AG10803 (cell line): ENCODE data around the gene PRKCE.

ENCODE experiments used
- DNase-seq: peaks from one replicate; pipeline ENCODE4 v3.0.0; 2010; ENCODE audit warnings: low read depth
- H3K4me3 ChIP-seq: 2 replicates; pipeline ENCODE4 v1.5.1; 2011; ENCODE audit warnings: mild to moderate bottlenecking, low read length, control low read depth
- TF ChIP-seq, protein P1 (sequence below): conservative IDR thresholded peaks from 2 replicates; pipeline ENCODE4 v1.5.1; 2011; ENCODE audit warnings: mild to moderate bottlenecking, low read length, control low read depth, inconsistent platforms

Gene PRKCE

DNA sequence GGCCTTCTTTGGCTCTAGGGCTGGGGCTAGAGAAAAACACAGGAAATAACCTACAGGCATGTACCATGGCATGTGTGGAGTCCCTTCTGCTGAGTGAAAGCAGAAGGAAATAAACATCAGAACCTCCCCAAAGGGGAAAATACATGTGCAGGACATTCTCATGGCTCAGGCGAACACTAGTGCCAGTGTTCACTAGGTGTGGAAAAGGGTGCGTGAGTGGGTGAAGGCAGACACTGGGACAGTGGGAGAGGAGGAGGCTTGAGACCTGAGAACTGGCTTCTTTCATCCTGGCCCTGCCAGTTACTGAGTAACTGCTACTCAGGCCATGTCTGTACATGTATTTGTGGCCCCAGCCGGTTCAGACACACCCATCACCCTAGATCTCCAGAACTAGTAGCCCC, 268.2 kb downstream of the PRKCE start:
- TF ChIP-seq, protein P1, sequence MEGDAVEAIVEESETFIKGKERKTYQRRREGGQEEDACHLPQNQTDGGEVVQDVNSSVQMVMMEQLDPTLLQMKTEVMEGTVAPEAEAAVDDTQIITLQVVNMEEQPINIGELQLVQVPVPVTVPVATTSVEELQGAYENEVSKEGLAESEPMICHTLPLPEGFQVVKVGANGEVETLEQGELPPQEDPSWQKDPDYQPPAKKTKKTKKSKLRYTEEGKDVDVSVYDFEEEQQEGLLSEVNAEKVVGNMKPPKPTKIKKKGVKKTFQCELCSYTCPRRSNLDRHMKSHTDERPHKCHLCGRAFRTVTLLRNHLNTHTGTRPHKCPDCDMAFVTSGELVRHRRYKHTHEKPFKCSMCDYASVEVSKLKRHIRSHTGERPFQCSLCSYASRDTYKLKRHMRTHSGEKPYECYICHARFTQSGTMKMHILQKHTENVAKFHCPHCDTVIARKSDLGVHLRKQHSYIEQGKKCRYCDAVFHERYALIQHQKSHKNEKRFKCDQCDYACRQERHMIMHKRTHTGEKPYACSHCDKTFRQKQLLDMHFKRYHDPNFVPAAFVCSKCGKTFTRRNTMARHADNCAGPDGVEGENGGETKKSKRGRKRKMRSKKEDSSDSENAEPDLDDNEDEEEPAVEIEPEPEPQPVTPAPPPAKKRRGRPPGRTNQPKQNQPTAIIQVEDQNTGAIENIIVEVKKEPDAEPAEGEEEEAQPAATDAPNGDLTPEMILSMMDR = no peak
- H3K4me3 ChIP-seq = no peak overlapping the region

DNA sequence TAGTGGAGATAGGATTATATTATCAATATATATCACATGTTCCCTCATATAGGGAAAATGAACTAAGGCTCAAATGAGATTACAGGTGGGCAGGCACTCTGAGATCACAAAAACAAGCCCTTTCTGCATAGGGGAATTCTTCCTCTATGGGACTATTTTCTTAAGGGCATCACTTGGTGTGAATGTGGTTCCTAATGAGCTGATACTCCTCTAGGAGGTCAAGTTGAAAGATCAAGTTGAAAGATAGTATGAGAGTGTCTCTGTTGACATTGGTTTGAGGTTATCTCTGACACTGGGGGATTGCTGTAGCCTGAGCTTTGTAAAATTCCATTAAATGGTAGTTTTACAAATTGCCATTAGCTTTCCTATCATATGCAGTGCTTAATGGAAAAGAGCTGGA, 270.4 kb downstream of the PRKCE start:
- H3K4me3 ChIP-seq = no peak overlapping the region
- TF ChIP-seq, protein P1 = no peak
- no peak for DNase-seq

More for the DNA sequence above, 268.2 kb downstream of the PRKCE start:
- no peak for DNase-seq

DNA sequence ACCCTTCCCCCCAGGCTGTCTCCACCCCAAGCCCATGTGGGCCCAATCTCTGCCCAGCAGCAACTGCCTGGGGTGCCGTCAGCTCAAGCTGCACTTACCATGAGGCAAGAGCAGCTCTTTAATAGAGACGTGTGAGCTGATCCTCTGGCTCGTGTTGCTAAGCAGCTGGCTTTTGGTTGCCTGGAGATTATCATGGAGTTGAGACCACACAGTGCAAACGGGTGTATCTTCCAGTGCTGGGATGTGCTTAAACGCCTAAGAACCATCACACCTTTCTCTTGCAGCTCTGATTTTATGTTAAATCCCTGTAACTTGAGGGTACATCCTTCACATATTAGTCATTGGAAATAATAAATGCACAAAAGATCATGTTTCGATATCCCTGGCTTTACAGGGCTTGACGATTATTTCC, 271.1 kb downstream of the PRKCE start:
- no peak overlapping the region for H3K4me3 ChIP-seq
- DNase-seq = no peak
- TF ChIP-seq, protein P1 = no peak

DNA sequence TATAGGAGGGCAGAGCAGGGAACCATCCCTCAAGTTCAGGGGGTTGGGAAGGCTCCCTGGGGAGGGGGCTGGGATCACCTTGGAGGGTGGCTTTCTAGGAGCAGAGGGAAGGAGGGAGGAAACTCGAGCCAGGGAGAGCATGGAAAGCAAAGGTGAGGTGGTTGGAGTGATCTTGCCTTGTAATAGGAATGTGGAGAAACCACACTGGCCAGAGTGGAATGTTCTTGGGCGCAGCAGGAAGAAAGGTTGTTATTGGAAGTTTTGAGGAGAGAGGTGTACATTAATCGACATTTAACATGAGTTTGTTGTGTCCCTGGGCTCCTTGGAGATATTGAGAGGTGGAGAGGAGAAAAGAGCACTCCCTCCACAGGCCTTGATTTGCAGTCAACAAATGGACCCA, 272.2 kb downstream of the PRKCE start:
- H3K4me3 ChIP-seq = no peak overlapping the region
- DNase-seq = no peak
- TF ChIP-seq, protein P1 = no peak

DNA sequence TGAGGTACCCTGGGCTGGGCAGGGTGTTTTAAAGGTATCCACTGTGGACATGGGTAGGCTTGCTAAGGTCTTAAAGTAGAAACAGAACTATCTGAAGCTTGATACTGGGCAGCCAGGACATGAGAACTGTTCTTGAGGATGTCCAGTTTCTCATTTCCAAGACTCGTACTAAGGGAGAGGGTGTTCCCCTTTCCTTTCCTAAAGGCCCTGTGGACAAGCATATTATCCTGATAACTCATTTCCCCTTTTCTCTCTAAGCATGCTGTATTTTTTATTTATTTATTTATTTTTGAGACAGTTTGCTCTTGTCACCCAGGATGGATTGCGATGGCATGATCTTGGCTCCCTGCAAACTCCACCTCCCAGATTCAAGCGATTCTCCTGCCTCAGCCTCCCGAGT, 273.6 kb downstream of the PRKCE start:
- H3K4me3 ChIP-seq = no peak overlapping the region
- TF ChIP-seq, protein P1 = no peak
- DNase-seq = no peak

DNA sequence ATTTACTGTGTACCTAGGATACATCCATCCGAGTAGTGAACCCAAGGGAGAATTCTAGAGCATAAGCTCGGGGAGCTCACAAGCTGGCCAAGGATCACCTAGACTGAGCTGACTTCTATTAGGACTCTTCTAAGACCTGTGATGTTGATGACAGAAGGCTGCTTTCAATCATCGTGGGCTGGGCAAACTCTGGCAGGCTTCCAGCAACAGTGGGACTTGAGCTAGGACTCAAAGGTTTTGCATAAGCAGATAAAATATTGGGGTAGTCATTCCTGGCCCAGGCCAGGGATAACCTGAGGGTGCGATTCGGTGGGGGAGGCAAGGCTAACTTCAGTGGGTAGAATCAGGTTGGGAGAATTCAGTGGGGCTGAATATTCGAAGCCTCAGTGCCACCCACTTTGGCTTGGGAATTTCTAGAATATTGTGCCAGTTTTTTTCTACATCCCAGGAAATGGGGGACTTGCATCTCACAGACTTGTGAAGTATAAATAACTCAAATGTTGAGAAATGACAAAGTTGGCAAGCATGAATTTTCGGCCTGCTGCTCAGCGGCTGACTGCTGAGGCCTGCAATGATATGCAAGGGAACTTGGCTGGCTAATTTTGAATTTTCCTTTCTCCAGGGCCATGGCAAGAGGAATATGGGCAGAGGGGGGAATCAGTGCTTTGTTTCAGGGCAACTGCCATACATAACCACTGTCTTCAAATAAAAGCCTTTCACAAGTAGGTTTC, 274.3 kb downstream of the PRKCE start:
- TF ChIP-seq, protein P1 = no peak
- H3K4me3 ChIP-seq = no peak overlapping the region
- DNase-seq = peak; percentile 44

DNA sequence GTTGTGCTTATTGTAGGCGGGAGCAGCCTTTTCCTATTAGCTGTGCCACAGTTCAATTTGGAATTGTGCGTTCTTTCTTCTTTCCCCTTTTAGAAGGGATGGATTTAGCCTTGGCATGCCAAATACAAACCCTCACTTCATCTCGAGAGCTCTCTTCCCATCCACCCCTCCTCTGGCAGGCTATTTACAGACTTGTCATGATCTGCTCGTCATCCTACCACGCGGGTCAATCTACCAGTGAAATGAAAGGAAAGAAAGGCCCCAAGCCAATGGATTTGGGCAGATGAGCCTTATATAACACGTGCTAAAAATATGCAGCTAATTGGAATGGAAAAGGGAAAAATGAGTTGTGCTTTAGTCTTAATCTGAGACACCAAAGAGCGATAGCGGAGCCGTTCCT, 277.5 kb downstream of the PRKCE start:
- no peak overlapping the region for H3K4me3 ChIP-seq
- no peak for DNase-seq
- TF ChIP-seq, protein P1 = no peak
